NT2/D1 (cell line): ENCODE data around the gene UMAD1.

Experiments
- SUZ12 ChIP-seq: IDR thresholded peaks from 2 replicates; pipeline ENCODE4 v1.6.1; 2011; ENCODE audit not compliant: insufficient read length, insufficient read depth; ENCODE audit errors: extremely low read depth
- YY1 ChIP-seq: IDR thresholded peaks from 2 replicates; pipeline ENCODE4 v1.6.1; 2011; ENCODE audit not compliant: insufficient read length, insufficient read depth
- ZNF274 ChIP-seq: IDR thresholded peaks from 2 replicates; pipeline ENCODE4 v1.6.1; 2011; ENCODE audit warnings: mild to moderate bottlenecking, low read depth, low read length

DNA sequence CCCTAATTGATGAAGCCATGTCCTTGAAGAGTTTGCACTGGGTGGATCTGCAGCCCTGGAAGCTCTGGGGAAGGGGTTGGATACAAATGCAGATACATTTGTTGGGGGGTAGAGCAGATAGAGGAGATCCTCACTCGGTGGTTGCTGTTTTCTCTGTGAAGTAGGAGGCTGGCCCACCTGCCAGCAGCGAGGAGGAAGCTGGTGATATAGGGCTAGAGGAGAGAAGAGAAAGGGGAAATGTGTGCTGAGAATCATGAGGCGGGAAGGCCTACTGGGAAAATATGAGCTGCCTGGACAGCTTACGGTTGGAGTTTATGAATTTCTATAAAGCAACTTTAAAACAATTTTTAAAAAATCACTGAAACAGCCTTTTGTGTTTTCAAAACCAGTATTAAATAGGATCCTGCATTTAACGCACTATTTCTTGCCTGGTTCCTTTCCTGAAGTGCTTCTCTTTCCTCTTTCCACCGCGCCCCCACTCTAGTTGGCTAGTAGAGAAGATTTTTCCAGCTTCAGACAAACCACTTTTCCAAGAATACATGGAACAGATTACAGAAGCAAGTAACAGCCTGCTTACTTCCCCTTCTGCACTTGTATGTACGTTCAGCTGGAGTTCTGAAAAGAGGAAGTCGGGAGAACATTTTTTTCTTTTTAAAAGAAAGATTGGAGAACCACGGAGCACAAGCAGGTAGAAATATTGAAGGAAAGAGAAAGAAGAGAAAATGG, 227.5 kb downstream of the UMAD1 start:
- TF ChIP-seq SUZ12 = no peak
- TF ChIP-seq ZNF274 = no peak
- no peak for TF ChIP-seq YY1
